NK-92 (cell line): ENCODE data around the gene CLTCL1.
"Not testable (repeated sequence)": the region's sequence is repeated elsewhere in the genome, so short reads cannot be mapped to it uniquely, and the experiment has no call there.

Source experiments
- DNase-seq: peaks from one replicate; lab custom pipeline; 2025; ENCODE audit not compliant: unreplicated experiment; lab: John Stamatoyannopoulos, UW

Gene CLTCL1

GRCh38 chr22:19176732-19177131, 114.8 kb downstream of the CLTCL1 start:
- DNase-seq, result no peak

- no peak for DNase-seq
These were observed 115.3 kb downstream of the CLTCL1 start for GRCh38 chr22:19176175-19176643.

GRCh38 chr22:19175602-19176174, 115.8 kb downstream of the CLTCL1 start:
- DNase-seq, result no peak

DNA sequence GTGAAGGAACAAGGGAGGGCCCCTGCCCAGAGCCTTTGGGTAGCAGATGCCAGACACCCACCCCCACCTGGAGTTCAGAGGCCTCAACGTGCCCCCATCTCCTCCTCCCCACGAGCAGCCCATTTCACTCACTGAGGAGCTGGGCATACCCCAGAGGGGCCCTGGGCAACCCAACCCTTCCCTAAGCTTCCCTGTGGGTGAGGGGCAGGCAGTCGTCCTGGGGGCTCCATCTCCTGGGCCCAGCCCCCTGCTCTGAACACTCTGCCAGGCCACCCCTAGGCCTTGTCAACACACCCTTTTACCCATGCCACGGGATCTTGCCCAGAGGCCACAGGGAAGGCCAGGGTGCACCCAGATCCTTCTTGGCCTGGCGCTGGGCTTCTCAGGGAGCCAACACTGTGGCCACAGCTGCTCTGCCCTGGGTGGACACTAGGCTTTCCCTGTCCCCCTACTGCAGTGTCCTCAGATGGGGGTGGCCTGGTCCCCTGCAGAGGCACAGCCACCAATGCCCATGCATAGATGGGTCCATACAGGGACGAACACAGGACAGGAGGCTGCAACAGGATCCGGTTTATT, 116.4 kb downstream of the CLTCL1 start:
- no peak for DNase-seq

GRCh38 chr22:19174106-19175025, 117.2 kb downstream of the CLTCL1 start:
- no peak for DNase-seq

DNA sequence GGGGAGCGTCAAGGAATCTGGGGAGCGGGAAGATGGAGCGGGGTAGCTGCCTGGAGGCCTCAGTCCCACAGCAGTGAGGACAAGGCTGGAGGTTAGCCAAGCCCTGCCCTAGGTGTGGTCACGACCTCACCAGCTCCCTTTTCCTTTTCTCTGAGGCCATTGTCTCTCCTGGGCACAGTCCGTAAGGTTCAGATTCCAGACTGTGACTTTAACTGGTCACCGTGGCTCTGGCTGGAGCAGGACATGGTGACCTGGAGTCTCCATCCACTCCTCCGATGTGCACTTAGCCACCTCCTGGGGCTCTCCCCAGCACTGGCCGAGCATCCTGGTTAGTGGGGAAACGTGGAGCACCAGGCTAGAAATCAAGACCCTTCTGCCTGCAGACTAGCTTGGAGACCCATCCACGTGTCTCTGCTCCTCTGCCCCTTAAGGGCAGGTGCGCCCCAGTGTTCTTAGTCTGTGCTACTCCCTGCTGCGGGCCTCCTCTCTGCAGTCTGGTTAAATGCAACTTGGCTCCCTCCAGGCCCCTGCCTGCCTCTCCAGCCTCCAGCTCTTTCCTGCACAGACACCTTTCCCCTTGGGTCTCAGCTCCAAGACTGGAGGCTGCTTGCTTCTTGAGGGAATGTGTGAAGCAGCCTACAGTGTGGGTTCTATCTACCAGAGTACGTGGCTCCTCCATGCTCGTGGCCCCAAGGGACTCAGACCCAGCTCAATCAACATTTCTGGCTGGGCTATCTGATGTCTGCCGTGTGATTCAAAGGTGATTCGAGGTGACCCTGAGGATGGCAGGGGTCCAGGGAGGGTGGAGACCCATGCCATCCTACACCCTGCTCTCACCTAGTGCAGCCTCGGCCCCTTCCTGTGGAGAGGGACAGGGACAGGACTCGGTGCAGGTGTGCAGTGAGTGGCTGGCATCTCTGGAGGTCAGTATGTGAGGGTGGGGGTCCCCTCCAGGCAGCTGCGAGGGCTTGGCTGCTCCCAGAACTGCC, 118.2 kb downstream of the CLTCL1 start:
- no peak for DNase-seq

DNA sequence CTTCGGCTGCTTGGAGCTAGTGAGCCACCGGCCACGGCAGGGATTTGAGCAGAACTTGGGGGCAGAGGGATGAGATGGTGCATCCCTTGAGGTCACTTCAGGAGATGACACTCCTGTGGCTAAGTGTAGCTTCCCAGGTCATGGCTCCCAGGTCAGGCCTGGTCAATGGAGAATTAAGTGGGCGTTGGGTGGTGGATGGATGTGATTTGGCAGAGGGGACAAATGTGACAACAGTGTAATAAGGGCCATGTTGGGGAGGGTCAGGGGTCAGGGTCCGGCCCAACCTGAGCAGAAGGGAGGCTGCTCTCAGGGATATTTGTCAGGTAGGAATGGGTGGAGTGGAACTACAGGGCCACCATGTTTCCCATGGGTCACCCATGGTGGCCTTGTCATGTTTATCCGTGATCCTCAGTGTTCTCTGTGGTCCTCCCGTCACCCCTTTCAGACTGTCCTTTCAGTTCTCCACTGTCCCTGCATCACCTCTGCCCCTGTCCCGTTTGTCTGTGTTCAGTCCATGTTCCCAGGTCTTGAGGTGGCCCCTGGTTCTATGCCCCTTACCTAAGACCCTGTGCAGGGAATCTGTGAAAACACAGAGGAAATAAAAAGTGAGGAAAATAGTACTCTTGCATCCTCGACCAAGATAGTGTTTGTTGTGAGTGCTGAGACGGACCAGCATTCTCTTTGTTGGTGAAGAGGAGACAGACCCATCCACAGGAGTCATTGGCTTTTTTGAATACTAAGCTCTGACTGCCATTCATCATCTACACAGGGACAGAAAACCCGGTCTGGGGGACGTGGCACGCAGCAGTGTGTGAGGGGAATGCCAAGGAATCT, 119.1 kb downstream of the CLTCL1 start:
- DNase-seq, result no peak

DNA sequence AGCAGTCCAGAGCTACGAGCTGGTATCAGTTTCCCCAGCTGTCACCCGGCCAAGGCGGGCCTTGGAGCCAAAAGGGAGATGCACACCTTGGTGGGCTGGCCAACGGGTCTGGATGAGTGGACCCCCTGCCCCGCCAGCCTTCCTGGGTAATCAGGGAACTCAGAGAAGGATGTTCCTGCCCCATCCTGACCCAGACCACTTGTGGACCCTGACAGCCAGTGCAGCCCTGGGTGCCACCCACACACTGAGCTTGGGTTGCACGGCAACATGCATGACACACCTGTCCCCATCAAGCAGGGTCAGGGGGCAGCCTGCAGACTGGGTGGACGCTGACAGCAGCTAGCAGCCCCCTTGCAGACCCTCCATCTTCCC, 121.6 kb downstream of the CLTCL1 start:
- no peak for DNase-seq

DNA sequence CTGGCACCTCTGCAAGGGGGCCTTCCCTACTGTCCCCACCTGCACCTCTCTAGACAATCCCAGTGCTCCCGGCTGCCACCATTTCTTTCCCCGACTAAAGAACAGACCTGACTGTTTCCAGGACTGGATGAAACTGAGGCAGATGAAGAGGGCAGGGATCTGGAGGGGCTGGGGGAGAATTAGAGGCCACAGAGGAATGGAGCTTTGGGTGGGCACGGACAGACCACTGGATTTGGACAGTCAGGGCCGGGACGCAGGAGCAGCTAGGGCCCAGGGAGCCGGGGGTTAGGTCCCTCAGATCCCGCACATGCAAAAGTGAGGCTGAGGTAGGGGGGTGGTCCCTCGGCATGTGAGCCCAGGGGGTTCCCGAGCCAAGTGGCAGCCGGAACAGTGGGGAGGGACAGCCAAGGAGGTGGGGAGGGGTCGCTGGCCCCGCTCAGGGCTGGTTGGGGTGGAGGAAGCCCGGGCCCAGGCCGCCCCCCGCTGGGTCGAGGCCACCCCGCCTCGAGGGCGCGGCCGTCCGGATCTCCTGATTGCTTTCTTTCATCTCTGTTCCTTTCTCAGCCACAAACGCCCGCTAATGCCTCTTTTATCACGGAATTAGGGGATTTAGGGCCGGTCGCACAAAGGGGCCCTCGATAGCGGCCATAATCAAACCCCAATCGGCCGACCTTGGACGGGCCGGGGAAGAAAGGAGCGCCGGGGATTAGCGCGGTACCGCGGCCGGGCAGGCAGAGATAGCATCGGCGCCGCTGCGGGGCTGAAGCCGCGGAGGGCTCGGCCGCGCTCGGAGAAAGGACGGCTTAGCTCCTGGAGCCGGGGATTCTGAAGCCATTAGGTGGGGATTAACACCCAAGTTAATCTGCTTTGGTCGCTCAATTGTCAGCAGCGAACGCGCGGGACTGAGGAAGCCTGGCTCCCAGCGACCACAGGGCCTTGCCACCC, 122.2 kb downstream of the CLTCL1 start:
- DNase-seq, result no peak

- DNase-seq, result no peak
These were observed 123.2 kb downstream of the CLTCL1 start for GRCh38 chr22:19168088-19168890.

DNA sequence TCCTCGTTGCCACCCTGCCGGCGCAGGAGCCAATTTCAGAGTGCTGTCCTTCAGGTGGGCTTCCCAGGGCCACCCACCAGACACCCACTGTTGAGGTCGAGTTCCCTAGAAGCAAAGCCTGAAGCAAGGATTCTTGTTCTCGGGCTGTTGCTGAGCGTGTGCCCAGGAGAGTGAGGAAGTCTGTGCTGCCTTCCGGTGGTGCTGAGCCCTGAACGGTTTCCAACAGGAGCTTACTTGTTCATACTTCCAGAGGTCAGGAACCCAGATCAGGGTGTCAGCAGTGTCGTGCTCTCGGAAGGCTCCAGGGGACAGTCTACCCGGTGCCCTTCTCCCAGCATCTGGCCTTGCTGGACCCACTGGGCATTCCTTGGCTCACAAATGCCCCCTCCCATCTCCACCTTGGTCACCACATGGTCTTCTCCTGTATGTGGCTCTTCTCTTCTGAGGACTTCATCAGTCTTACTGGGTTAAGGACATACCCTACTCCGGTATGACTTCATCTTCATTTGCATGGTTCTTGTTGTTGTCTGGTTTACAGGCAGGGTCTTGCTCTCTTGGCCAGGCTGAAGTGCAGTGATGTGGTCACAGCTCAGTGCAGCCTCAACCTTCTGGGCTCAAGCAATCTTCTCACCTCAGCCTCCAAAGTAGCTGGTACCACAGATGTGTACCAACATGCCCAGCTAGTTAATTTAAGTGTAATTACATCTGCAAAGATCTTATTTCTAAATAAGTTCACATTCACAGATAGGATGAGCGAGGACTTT, 124.2 kb downstream of the CLTCL1 start:
- no peak for DNase-seq

GRCh38 chr22:19166421-19166820, 125.1 kb downstream of the CLTCL1 start:
- no peak for DNase-seq

- DNase-seq, result no peak
These were observed 127.1 kb downstream of the CLTCL1 start for GRCh38 chr22:19164425-19164824.

- not testable (repeated sequence) for DNase-seq
These were observed 132.9 kb downstream of the CLTCL1 start for GRCh38 chr22:19158649-19159048.

DNA sequence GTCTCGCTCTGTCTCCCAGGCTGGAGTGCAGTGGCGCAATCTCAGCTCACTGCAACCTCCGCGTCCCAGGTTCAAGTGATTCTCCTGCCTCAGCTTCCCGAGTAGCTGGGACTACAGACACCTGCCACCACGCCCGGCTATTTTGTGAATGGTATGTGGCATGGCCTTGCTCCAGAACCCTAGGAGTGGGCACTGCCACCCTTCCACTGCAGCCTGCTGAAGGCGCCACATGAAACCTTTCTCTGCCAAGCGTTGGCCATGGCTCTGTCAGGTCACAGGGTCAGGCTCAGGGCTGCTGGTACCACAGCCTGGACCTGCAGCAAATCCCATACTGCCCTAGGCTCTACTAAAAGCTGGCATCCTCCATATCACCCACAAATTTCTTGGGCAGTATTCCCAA, 135.4 kb downstream of the CLTCL1 start:
- DNase-seq, result not testable (repeated sequence)

GRCh38 chr22:19152942-19153883, 138.3 kb downstream of the CLTCL1 start:
- no peak for DNase-seq
